PC-9 (cell line): ENCODE measurements around the gene YIF1B. TPM values are rescaled to one million over a fixed set of nuclear protein-coding genes. Genes with fewer than 3 reads are reported as not detected.

Experiments
- BruUV-seq: library from RNA; stranded (reverse); fragments of 400-500 nt; replicated peaks from 2 replicates; lab custom pipeline; 2021; lab: Mats Ljungman, UMichigan
- CTCF ChIA-PET: fragments of 300-600 bp; sonication (Branson Sonifier 250); formaldehyde crosslinking; loops from one replicate; lab custom pipeline; 2022; ENCODE audit warnings: antibody characterized with exemption; lab: Charles Lee
- POLR2A ChIA-PET: fragments of 300-600 bp; sonication (Branson Sonifier 250); formaldehyde crosslinking; loops from one replicate; lab custom pipeline; 2022; ENCODE audit warnings: antibody characterized with exemption; ENCODE audit not compliant: unreplicated experiment; lab: Charles Lee
- DNase-seq, 2 experiments: peaks; one replicate each; pipeline versions ENCODE4 v3.0.0 to v3.0.0-alpha.2; 2015 to 2022; ENCODE audit warnings: mixed read lengths in 1 of 2
- H2AFZ ChIP-seq: fragments of 200-600 bp; sonication (generic); 2 replicates; pipeline ENCODE4 v1.8.1; 2017; ENCODE audit warnings: antibody characterized with exemption
- H3F3A ChIP-seq: fragments of 200-600 bp; sonication (generic); 2 replicates; pipeline ENCODE4 v1.8.1; 2017; ENCODE audit warnings: antibody characterized with exemption, mild to moderate bottlenecking, low read depth; ENCODE audit not compliant: insufficient read depth
- H3K27ac ChIP-seq: fragments of 200-600 bp; sonication (generic); 2 replicates; pipeline ENCODE4 v1.6.1; 2016; ENCODE audit warnings: mixed run types
- H3K27me3 ChIP-seq: fragments of 200-600 bp; sonication (generic); 2 replicates; pipeline ENCODE4 v1.6.1; 2016; ENCODE audit warnings: low read depth, mixed run types; ENCODE audit not compliant: insufficient read depth
- H3K36me3 ChIP-seq: fragments of 200-600 bp; sonication (generic); 2 replicates; pipeline ENCODE4 v1.6.1; 2016; ENCODE audit warnings: low read depth, mixed run types
- H3K4me1 ChIP-seq: fragments of 200-600 bp; sonication (generic); replicated peaks from 2 replicates; pipeline ENCODE4 v1.6.1; 2016; ENCODE audit warnings: mixed run types; ENCODE audit not compliant: insufficient read depth
- H3K4me2 ChIP-seq: fragments of 200-600 bp; sonication (generic); 2 replicates; pipeline ENCODE4 v1.6.1; 2017; ENCODE audit warnings: mixed run types
- H3K4me3 ChIP-seq: fragments of 200-600 bp; sonication (generic); 2 replicates; pipeline ENCODE4 v1.6.1; 2016; ENCODE audit warnings: mixed run types
- H3K79me2 ChIP-seq: fragments of 200-600 bp; sonication (generic); 2 replicates; pipeline ENCODE4 v1.6.1; 2017; ENCODE audit warnings: low read depth, mixed run types
- H3K9me2 ChIP-seq: fragments of 200-600 bp; sonication (generic); 2 replicates; pipeline ENCODE4 v1.8.1; 2017; ENCODE audit warnings: mild to moderate bottlenecking; ENCODE audit not compliant: insufficient read depth
- H3K9me3 ChIP-seq: fragments of 200-600 bp; sonication (generic); 2 replicates; pipeline ENCODE4 v1.8.1; 2016; ENCODE audit warnings: low read depth; ENCODE audit not compliant: insufficient read depth
- H4K20me1 ChIP-seq: fragments of 200-600 bp; sonication (generic); 2 replicates; pipeline ENCODE4 v1.8.1; 2017; ENCODE audit not compliant: insufficient read depth
- EZH2 ChIP-seq: fragments of 200-600 bp; sonication (generic); IDR thresholded peaks from 2 replicates; pipeline ENCODE4 v1.8.0; 2017; ENCODE audit warnings: antibody characterized with exemption, low read depth
- intact Hi-C: fragments of 100-400 bp; cut with micrococcal nuclease; formaldehyde crosslinking; loops from one replicate; pipeline ENCODE4 v1.10.0; 2022; ENCODE audit not compliant: unreplicated experiment
- total RNA-seq: library from RNA; stranded (reverse); gene quantifications from 2 replicates; pipeline ENCODE4 v1.2.3, GENCODE V29; 2021
- TF ChIP-seq, protein P1 (sequence below): fragments of 200-600 bp; sonication (generic); conservative IDR thresholded peaks from 2 replicates; pipeline ENCODE4 v1.6.1; 2017; ENCODE audit warnings: mixed run types, antibody characterized with exemption, mild to moderate bottlenecking, moderate library complexity

YIF1B gene
- total RNA-seq, 1 experiment from 2014 or later: 39.8 TPM

- H3K4me1 ChIP-seq: peaks cover 21% of the 10 kb centered on the region; the same call in 1 of the 2 replicates
- H3K36me3 ChIP-seq: no peaks in the 10 kb centered on the region
- no peak overlapping the region for H3K4me2 ChIP-seq
- DNase-seq: no peak
- no TSS peak for BruUV-seq
- peaks cover 32% of the 10 kb centered on the region; the same call in 1 of the 2 replicates for H3F3A ChIP-seq
- no peak overlapping the region for H2AFZ ChIP-seq
- CTCF ChIA-PET: no interaction called here
- H3K9me2 ChIP-seq: no peaks in the 10 kb centered on the region
- peaks cover 3% of the 10 kb centered on the region; the same call in 1 of the 2 replicates for H4K20me1 ChIP-seq
- intact Hi-C loops: no loop called here
- H3K27ac ChIP-seq: no peak overlapping the region
- TF ChIP-seq EZH2: no peak
- TF ChIP-seq, protein P1, sequence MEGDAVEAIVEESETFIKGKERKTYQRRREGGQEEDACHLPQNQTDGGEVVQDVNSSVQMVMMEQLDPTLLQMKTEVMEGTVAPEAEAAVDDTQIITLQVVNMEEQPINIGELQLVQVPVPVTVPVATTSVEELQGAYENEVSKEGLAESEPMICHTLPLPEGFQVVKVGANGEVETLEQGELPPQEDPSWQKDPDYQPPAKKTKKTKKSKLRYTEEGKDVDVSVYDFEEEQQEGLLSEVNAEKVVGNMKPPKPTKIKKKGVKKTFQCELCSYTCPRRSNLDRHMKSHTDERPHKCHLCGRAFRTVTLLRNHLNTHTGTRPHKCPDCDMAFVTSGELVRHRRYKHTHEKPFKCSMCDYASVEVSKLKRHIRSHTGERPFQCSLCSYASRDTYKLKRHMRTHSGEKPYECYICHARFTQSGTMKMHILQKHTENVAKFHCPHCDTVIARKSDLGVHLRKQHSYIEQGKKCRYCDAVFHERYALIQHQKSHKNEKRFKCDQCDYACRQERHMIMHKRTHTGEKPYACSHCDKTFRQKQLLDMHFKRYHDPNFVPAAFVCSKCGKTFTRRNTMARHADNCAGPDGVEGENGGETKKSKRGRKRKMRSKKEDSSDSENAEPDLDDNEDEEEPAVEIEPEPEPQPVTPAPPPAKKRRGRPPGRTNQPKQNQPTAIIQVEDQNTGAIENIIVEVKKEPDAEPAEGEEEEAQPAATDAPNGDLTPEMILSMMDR: no peak
- POLR2A ChIA-PET: no interaction called here
- no peaks in the 10 kb centered on the region for H3K9me3 ChIP-seq
- H3K27me3 ChIP-seq: no peaks in the 10 kb centered on the region
- no peak overlapping the region for H3K4me3 ChIP-seq
- H3K79me2 ChIP-seq: peaks cover 17% of the 10 kb centered on the region
These were observed 5.5 kb downstream of the YIF1B start for GRCh38 chr19:38310279-38310670.

DNA sequence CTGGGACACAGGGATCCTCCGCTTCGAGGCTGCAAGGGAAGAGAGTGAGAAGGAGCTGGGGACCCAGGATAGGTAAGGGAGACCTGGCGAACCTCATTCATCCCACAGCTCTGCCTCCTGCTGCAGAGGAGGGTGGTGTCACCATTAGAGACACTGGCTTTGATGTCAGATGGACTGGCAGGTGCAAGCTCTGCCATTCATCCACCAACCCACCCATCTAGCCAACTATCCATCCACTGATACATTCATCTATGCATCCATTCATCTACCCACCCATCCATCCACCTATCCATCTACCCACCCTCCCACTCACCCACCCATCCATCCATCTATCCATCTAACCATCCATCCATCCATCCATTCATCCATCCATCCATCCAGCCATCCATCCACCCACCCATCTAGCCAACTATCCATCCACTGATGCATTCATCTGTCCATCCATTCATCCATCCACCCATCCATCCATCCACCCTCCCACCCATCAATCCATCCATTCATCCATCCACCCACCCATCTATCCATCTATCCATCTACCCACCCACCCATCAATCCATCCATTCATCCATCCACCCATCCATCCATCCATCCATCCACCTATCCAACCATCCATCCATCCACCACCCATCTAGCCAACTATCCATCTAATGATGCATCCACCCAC, 6.0 kb downstream of the YIF1B start:
- TF ChIP-seq, protein P1: no peak
- no peak for TF ChIP-seq EZH2
- Histone ChIP-seq H3K4me3 (no peak overlapping the region), H3K9me2 (no peaks in the 10 kb centered on the region), H3K4me2 (no peak overlapping the region), H3K27ac (no peak overlapping the region), H3K79me2 (peaks cover 13% of the 10 kb centered on the region), H3K9me3 (no peaks in the 10 kb centered on the region), H3F3A (peaks cover 27% of the 10 kb centered on the region; the same call in 1 of the 2 replicates), H2AFZ (no peak overlapping the region), H3K36me3 (no peaks in the 10 kb centered on the region), H3K4me1 (peaks cover 18% of the 10 kb centered on the region; the same call in 1 of the 2 replicates), H3K27me3 (no peaks in the 10 kb centered on the region), H4K20me1 (peaks cover 3% of the 10 kb centered on the region; the same call in 1 of the 2 replicates)
- no TSS peak for BruUV-seq
- POLR2A ChIA-PET: no interaction called here
- no peak for DNase-seq
- CTCF ChIA-PET: no interaction called here
- intact Hi-C loops: no loop called here

DNA sequence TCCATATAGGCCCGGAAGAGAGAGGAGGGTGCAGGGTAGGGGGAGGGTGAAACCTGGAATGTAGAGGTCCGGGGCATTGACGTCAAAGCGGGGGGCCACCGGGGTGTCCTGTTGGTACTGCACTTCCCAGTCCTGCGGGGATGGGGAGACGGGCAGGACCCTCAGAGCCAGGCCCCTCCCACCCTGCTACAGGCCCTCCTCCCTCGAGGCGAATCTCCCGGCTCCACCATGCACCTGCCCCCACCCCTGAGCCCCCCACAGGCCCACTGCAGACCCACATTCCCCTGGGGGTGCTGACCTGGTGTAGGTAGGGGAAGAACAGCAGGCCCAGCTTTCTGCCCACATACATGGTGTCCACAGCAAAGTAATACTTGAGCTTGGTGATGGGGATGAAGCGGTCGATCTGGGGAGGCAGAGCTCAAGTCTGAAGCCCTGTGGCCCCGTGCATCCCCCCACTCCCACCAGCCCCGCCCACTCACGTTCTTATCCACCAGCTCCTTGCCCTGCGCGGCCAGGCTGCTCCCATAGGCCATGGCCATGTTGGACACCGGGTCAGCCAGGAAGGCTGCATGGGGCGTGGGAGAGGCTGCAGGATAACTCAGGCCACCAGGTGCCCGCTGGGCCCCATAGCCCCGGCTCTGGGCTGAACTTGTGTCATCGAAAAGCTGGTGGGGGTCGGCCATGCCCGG, 6.7 kb downstream of the YIF1B start:
- Histone ChIP-seq H3K9me3 (no peaks in the 10 kb centered on the region), H3K36me3 (peaks cover 3% of the 10 kb centered on the region; the same call in 1 of the 2 replicates), H3F3A (peaks cover 27% of the 10 kb centered on the region; the same call in 1 of the 2 replicates), H3K4me3 (no peak overlapping the region), H3K27me3 (no peaks in the 10 kb centered on the region), H3K9me2 (no peaks in the 10 kb centered on the region), H3K4me1 (peaks cover 11% of the 10 kb centered on the region; the same call in 1 of the 2 replicates), H4K20me1 (peaks cover 3% of the 10 kb centered on the region; the same call in 1 of the 2 replicates), H2AFZ (no peak overlapping the region), H3K79me2 (peaks cover 17% of the 10 kb centered on the region), H3K4me2 (no peak overlapping the region), H3K27ac (no peak overlapping the region)
- TF ChIP-seq EZH2: no peak
- TF ChIP-seq, protein P1: no peak
- intact Hi-C loops: no loop called here
- BruUV-seq: no TSS peak
- CTCF ChIA-PET: no interaction called here
- POLR2A ChIA-PET: interaction anchor here (0.6 kb wide), 1 partner anchor 43 kb away, joined by 6 read pairs; no protein-coding TSS in a partner anchor
- no peak for DNase-seq
